Endothelial cell of umbilical vein (primary cell): Measurements from ENCODE around the gene STRIT1. TPM values are rescaled to one million over a fixed set of nuclear protein-coding genes. Genes with fewer than 3 reads are reported as not detected.

Source experiments
- BruUV-seq: library from RNA; stranded (reverse); fragments of 400-500 nt; replicated peaks from 2 replicates; lab custom pipeline; 2021; lab: Mats Ljungman, UMichigan
- CTCF ChIA-PET: fragments of 300-600, 350-600 bp; sonication (Branson Sonifier 250); formaldehyde crosslinking; loops from one replicate; lab custom pipeline; 2021; ENCODE audit warnings: antibody characterized with exemption, inconsistent platforms; lab: Charles Lee
- POLR2A ChIA-PET: fragments of 300-600, 350-600 bp; sonication (Branson Sonifier 250); formaldehyde crosslinking; loops from one replicate; lab custom pipeline; 2021; ENCODE audit warnings: antibody characterized with exemption, inconsistent platforms; lab: Charles Lee
- DNase-seq: peaks from one replicate; pipeline ENCODE4 v3.0.0-alpha.2; 2011; ENCODE audit warnings: low read depth, low spot score
- FAIRE-seq: peaks from 2 replicates; lab custom pipeline; 2011; peaks lifted over from hg19 to GRCh38; lab: Jason Lieb, UNC
- H2AFZ ChIP-seq: 2 replicates; pipeline ENCODE4 v1.6.0; 2012; ENCODE audit warnings: low read depth, low read length, control low read depth, inconsistent platforms
- H3K27ac ChIP-seq: 2 replicates; pipeline ENCODE4 v1.5.1; 2011; ENCODE audit warnings: low read depth, mild to moderate bottlenecking, control low read depth, low read length, moderate library complexity; ENCODE audit not compliant: insufficient read depth
- H3K27me3 ChIP-seq, 2 experiments: 2 replicates each; pipeline versions ENCODE4 v1.6.0 to v1.6.1; 2011; ENCODE audit warnings: low read length in 2 of 2, mixed read lengths in 1 of 2; ENCODE audit not compliant: control insufficient read depth in 2 of 2, insufficient read depth in 2 of 2
- H3K36me3 ChIP-seq, 2 experiments: 2 replicates in 1 of 2; 3 replicates in 1 of 2; pipeline ENCODE4 v1.5.1; 2011; ENCODE audit warnings: low read length in 2 of 2, mild to moderate bottlenecking in 1 of 2, moderate library complexity in 1 of 2; ENCODE audit not compliant: control insufficient read depth in 2 of 2, insufficient read depth in 2 of 2; ENCODE audit errors: extremely low read depth in 1 of 2
- H3K4me1 ChIP-seq: 3 replicates; pipeline ENCODE4 v1.5.1; 2011; ENCODE audit warnings: mild to moderate bottlenecking, low read length; ENCODE audit not compliant: control insufficient read depth, insufficient read depth; ENCODE audit errors: extremely low read depth
- H3K4me2 ChIP-seq: 2 replicates; pipeline ENCODE4 v1.6.1; 2011; ENCODE audit warnings: low read length, control low read depth, mixed read lengths; ENCODE audit not compliant: insufficient read depth
- H3K4me3 ChIP-seq, 3 experiments: fragments of 200-600 bp in 1 of 3; sonication (generic), shearing (Covaris generic) in 1 of 3; replicated peaks in 1 of 3; 2 replicates each; pipeline ENCODE4 v1.5.1; 2011 to 2016; ENCODE audit warnings: control low read depth in 3 of 3, low read length in 3 of 3, mild to moderate bottlenecking in 2 of 3, inconsistent platforms in 1 of 3, low read depth in 1 of 3, moderate library complexity in 1 of 3; ENCODE audit not compliant: insufficient read depth in 1 of 3
- H3K79me2 ChIP-seq: 2 replicates; pipeline ENCODE4 v1.6.0; 2012; ENCODE audit warnings: low read length, inconsistent platforms; ENCODE audit not compliant: control insufficient read depth, insufficient read depth
- H3K9ac ChIP-seq: replicated peaks from 2 replicates; pipeline ENCODE3; 2011; ENCODE audit warnings: low read length, control low read depth; ENCODE audit not compliant: insufficient read depth; ENCODE audit errors: extremely low read depth
- H3K9me1 ChIP-seq: replicated peaks from 3 replicates; pipeline ENCODE4 v1.6.0; 2011; ENCODE audit warnings: mild to moderate bottlenecking, low read length; ENCODE audit not compliant: control insufficient read depth, insufficient read depth; ENCODE audit errors: extremely low read depth
- H3K9me3 ChIP-seq: replicated peaks from 2 replicates; pipeline ENCODE4 v1.5.1; 2012; ENCODE audit warnings: low read length, inconsistent platforms; ENCODE audit not compliant: control insufficient read depth, insufficient read depth
- H4K20me1 ChIP-seq: replicated peaks from 2 replicates; pipeline ENCODE3; 2011; ENCODE audit warnings: mild to moderate bottlenecking, low read length; ENCODE audit not compliant: control insufficient read depth, insufficient read depth; ENCODE audit errors: extremely low read depth
- CTCF ChIP-seq, 2 donors: IDR thresholded peaks; 1 replicate in 1 of 2; 2 replicates in 1 of 2; pipeline ENCODE4 v1.5.1; 2011; ENCODE audit warnings: low read length in 2 of 2, mild to moderate bottlenecking in 2 of 2, moderate library complexity in 2 of 2, control low read depth in 1 of 2, inconsistent platforms in 1 of 2, low read depth in 1 of 2; ENCODE audit not compliant: insufficient read depth in 1 of 2; ENCODE audit errors: extremely low read depth in 1 of 2
- EZH2 ChIP-seq: IDR thresholded peaks from 2 replicates; pipeline ENCODE4 v1.6.1; 2012; ENCODE audit warnings: borderline replicate concordance, low read depth, mild to moderate bottlenecking, moderate library complexity, low read length, inconsistent platforms; ENCODE audit not compliant: severe bottlenecking
- FOS ChIP-seq: IDR thresholded peaks from 2 replicates; pipeline ENCODE4 v1.6.1; 2011; ENCODE audit warnings: mild to moderate bottlenecking, low read length, moderate library complexity, borderline replicate concordance; ENCODE audit not compliant: insufficient read depth
- GATA2 ChIP-seq: IDR thresholded peaks from 2 replicates; pipeline ENCODE4 v1.7.0; 2011; ENCODE audit warnings: low read depth, mild to moderate bottlenecking, moderate library complexity, mixed read lengths, low read length; ENCODE audit not compliant: insufficient read length, insufficient read depth
- JUN ChIP-seq: IDR thresholded peaks from 2 replicates; pipeline ENCODE4 v1.6.1; 2011; ENCODE audit warnings: borderline replicate concordance, low read depth; ENCODE audit not compliant: insufficient read length, insufficient read depth
- MAX ChIP-seq: IDR thresholded peaks from 2 replicates; pipeline ENCODE4 v1.6.1; 2011; ENCODE audit not compliant: insufficient read depth, insufficient read length
- POLR2A ChIP-seq: IDR thresholded peaks from 2 replicates; pipeline ENCODE4 v1.6.1; 2012; ENCODE audit warnings: low read depth, mild to moderate bottlenecking, control low read depth, low read length
- POLR2AphosphoS5 ChIP-seq: IDR thresholded peaks from 2 replicates; pipeline ENCODE4 v1.6.1; 2012; ENCODE audit warnings: low read depth, mild to moderate bottlenecking, control low read depth, low read length, moderate library complexity; ENCODE audit not compliant: insufficient read depth
- dilution Hi-C: fragments of 300-500 bp; cut with MboI; formaldehyde crosslinking; loops from one replicate; pipeline ENCODE4 v1.15.0; 2019; ENCODE audit warnings: low sequenced_read_pairs; ENCODE audit not compliant: extremely low pct_ligation_motif_present
- intact Hi-C: fragments of 100-400 bp; cut with micrococcal nuclease; formaldehyde crosslinking; loops from one replicate; pipeline ENCODE4 v1.10.0; 2022
- polyA plus RNA-seq, 4 experiments: library from polyadenylated mRNA; depleted of rRNA in 3 of 4; stranded (reverse) in 3 of 4; unstranded in 1 of 4; fragments of >200 nt; gene quantifications; 2 replicates each; pipeline versions ENCODE4 v1.2.1 to v1.2.3, GENCODE V29; 2011 to 2012; ENCODE audit warnings: missing spikeins in 1 of 4
- total RNA-seq: library from RNA; stranded (reverse); gene quantifications from 2 replicates; pipeline ENCODE4 v1.2.3, GENCODE V29; 2021

Gene STRIT1
- total and polyA plus RNA-seq, 2 donors (not counting 3 experiments of a cell fraction or from before 2014, with no cell fraction given) = not detected

GRCh38 chr3:155330370-155330769, 36.9 kb upstream of the STRIT1 start:
- FAIRE-seq (peak; percentile 26), DNase-seq (no peak)
- ChIA-PET POLR2A (no interaction called here), CTCF (no interaction called here)
- Histone ChIP-seq H3K36me3 (no peaks in the 10 kb centered on the region), H3K79me2 (no peaks in the 10 kb centered on the region), H3K4me1 (no peaks in the 10 kb centered on the region), H3K4me2 (no peak overlapping the region), H3K27me3 (peaks cover 0 to 2% of the 10 kb centered on the region in 2 experiments), H4K20me1 (no peaks in the 10 kb centered on the region), H3K9me3 (no peaks in the 10 kb centered on the region), H3K27ac (no peak overlapping the region), H2AFZ (no peak overlapping the region), H3K9me1 (no peaks in the 10 kb centered on the region), H3K9ac (no peak overlapping the region), H3K4me3 (no peak overlapping the region)
- intact Hi-C loops = no loop called here
- no TSS peak for BruUV-seq
- dilution Hi-C loops = no loop called here
- TF ChIP-seq JUN = no peak
- TF ChIP-seq MAX = no peak

- ChIA-PET CTCF (no interaction called here), POLR2A (no interaction called here)
- no peaks in the 10 kb centered on the region for H4K20me1 ChIP-seq
- no peak overlapping the region for H3K4me3 ChIP-seq
- H3K9me3 ChIP-seq = no peaks in the 10 kb centered on the region
- H3K27me3 ChIP-seq = peaks cover 0 to 2% of the 10 kb centered on the region in 2 experiments
- H3K79me2 ChIP-seq = no peaks in the 10 kb centered on the region
- no peak overlapping the region for H2AFZ ChIP-seq
- TF ChIP-seq POLR2A = no peak
- TF ChIP-seq POLR2AphosphoS5 = no peak
- TF ChIP-seq EZH2 = no peak
- TF ChIP-seq FOS = no peak
- TF ChIP-seq GATA2 = no peak
- TF ChIP-seq CTCF (IDR thresholded peaks at IDR 0.05; ENCODE audit: extremely low read depth in 1 of 2, insufficient read depth in 1 of 2, low read depth in 1 of 2, low read length in 2 of 2) = no peak
- FAIRE-seq (no peak), DNase-seq (no peak)
- no peaks in the 10 kb centered on the region for H3K4me1 ChIP-seq
- no peak overlapping the region for H3K4me2 ChIP-seq
- no peak overlapping the region for H3K27ac ChIP-seq
- no peaks in the 10 kb centered on the region for H3K36me3 ChIP-seq
- intact Hi-C loops = no loop called here
- dilution Hi-C loops = no loop called here
- BruUV-seq = no TSS peak
- no peak overlapping the region for H3K9ac ChIP-seq
- no peaks in the 10 kb centered on the region for H3K9me1 ChIP-seq
These were observed 36.1 kb upstream of the STRIT1 start for GRCh38 chr3:155329513-155330048.
